MCF 10A (cell line): ENCODE results near the gene TMEM255A. TPM values are rescaled to one million over a fixed set of nuclear protein-coding genes. Genes with fewer than 3 reads are reported as not detected.

Experiments used
- BruUV-seq: library from RNA; stranded (reverse); fragments of 400-500 nt; replicated peaks from 2 replicates; lab custom pipeline; 2021; lab: Mats Ljungman, UMichigan
- CTCF ChIA-PET: fragments of 300-600 bp; sonication (Branson Sonifier 250); formaldehyde crosslinking; extraction: SDS; loops from one replicate; lab custom pipeline; 2021; ENCODE audit warnings: antibody characterized with exemption, inconsistent platforms; lab: Yijun Ruan, JAX
- POLR2A ChIA-PET: fragments of 300-600, 350-650 bp; sonication (Branson Sonifier 250); formaldehyde crosslinking; extraction: SDS; loops from one replicate; lab custom pipeline; 2020; ENCODE audit warnings: antibody characterized with exemption, inconsistent platforms; lab: Yijun Ruan, JAX
- DNase-seq: peaks from one replicate; pipeline ENCODE4 v3.0.0-alpha.2; 2018; ENCODE audit not compliant: unreplicated experiment
- H3K27ac Mint-ChIP-seq: one replicate; pipeline ENCODE4 v1.8.0; 2022; ENCODE audit warnings: mild to moderate bottlenecking, low read depth, mixed read lengths; ENCODE audit not compliant: unreplicated experiment
- H3K27me3 Mint-ChIP-seq: one replicate; pipeline ENCODE4 v1.8.0; 2022; ENCODE audit warnings: mixed read lengths; ENCODE audit not compliant: insufficient read depth, unreplicated experiment
- H3K36me3 Mint-ChIP-seq: one replicate; pipeline ENCODE4 v1.8.0; 2022; ENCODE audit warnings: mild to moderate bottlenecking, moderate library complexity, mixed read lengths; ENCODE audit not compliant: insufficient read depth, unreplicated experiment
- H3K4me1 Mint-ChIP-seq: one replicate; pipeline ENCODE4 v1.8.0; 2022; ENCODE audit warnings: mixed read lengths; ENCODE audit not compliant: insufficient read depth, unreplicated experiment
- H3K4me3 Mint-ChIP-seq: one replicate; pipeline ENCODE4 v1.8.0; 2022; ENCODE audit warnings: mild to moderate bottlenecking, moderate library complexity, mixed read lengths; ENCODE audit not compliant: unreplicated experiment
- H3K9me3 Mint-ChIP-seq: one replicate; pipeline ENCODE4 v1.8.0; 2022; ENCODE audit warnings: mixed read lengths; ENCODE audit not compliant: unreplicated experiment
- CTCF ChIP-seq: fragments of 200-600 bp; IDR thresholded peaks from one replicate; pipeline ENCODE4 v1.8.0; 2022; ENCODE audit warnings: antibody characterized with exemption, mild to moderate bottlenecking; ENCODE audit not compliant: unreplicated experiment
- intact Hi-C: fragments of 100-400 bp; cut with micrococcal nuclease; formaldehyde crosslinking; loops from 2 replicates; pipeline ENCODE4 v1.14.1; 2022
- total RNA-seq: library from RNA; stranded (reverse); gene quantifications from 2 replicates; pipeline ENCODE4 v1.2.3, GENCODE V29; 2022

Gene TMEM255A
- total RNA-seq, 1 experiment from 2014 or later, result not detected

DNA sequence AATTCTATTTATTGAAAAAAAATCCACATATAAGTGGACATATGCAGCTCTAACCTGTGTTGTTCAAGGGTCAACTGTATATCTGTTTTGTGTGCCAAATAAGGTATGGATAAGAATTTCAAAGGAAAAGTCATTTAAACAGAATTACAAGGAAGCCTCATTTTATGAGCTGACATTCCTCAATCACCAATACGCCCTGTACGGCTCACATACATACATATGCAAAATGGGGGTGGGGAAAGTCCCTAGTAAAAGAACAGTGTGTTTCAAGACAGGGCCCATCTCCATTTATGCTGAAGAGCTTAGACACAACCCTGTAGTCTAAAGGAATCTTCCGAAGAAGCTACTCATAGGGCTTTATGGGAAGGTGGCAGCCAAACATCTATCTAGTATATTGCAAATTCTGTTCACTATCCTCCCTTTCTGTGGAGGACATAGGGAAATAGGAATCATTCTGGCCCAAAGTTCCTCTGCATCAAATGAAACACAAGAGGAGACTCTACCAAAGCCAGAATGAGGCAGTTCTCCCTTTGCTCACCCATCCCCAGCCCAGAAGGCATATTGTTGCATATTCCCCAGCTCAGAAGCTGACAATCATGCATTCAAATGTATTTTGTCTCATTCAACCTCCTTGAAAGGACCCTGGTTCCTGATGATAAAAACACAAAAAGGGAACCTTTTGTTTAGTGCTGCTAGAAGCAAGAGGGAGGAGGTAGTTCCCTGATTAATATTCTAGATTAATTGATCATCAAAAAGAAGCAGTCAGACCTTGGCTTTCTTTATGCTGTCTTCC is 74.4 kb downstream of the TMEM255A start:
- H3K4me1 Mint-ChIP-seq, result no peaks in the 10 kb centered on the region
- no peaks in the 10 kb centered on the region for H3K9me3 Mint-ChIP-seq
- no peak overlapping the region for H3K4me3 Mint-ChIP-seq
- TF ChIP-seq CTCF, result no peak
- DNase-seq, result no peak
- intact Hi-C loops, result no loop called here
- no peak overlapping the region for H3K27ac Mint-ChIP-seq
- ChIA-PET CTCF (interaction anchor here (0.7 to 2.3 kb wide), 2 partner anchors 24 to 134 kb away, joined by 4 to 13 read pairs; no protein-coding TSS in a partner anchor), POLR2A (interaction anchor here (0.9 kb wide), 1 partner anchor 14 kb away, joined by 4 read pairs; the partner anchor contains the start of gene ZBTB33)
- no TSS peak for BruUV-seq
- H3K36me3 Mint-ChIP-seq, result no peaks in the 10 kb centered on the region
- H3K27me3 Mint-ChIP-seq, result peaks cover 23% of the 10 kb centered on the region

DNA sequence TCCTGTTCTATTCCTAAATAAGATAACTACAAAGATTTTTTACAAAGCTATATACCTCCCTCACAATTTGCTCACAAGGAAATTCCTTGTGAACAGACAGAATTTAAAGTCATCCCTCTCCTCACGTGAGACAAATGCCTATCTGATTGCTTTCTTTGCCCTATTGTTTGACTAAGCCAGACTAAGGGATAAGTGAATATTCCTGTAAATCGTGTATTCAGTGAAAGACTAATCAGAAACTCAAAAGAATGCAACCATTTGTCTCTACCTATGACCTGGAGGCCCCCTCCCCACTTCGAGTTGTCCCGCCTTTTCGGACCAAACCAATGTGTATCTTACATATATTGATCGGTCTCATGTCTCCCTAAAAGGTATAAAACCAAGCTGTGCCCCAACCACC is 76.0 kb downstream of the TMEM255A start:
- Mint-ChIP-seq H3K9me3 (no peaks in the 10 kb centered on the region), H3K36me3 (no peaks in the 10 kb centered on the region), H3K27ac (no peak overlapping the region), H3K4me3 (no peak overlapping the region), H3K4me1 (no peaks in the 10 kb centered on the region), H3K27me3 (peaks cover 12% of the 10 kb centered on the region)
- intact Hi-C loops, result no loop called here
- ChIA-PET POLR2A (no interaction called here), CTCF (interaction anchor here (0.9 to 2.3 kb wide), 2 partner anchors 22 to 26 kb away, joined by 4 to 13 read pairs; no protein-coding TSS in a partner anchor)
- TF ChIP-seq CTCF, result no peak
- BruUV-seq, result no TSS peak
- no peak for DNase-seq

- no peak overlapping the region for H3K4me3 Mint-ChIP-seq
- H3K4me1 Mint-ChIP-seq, result no peaks in the 10 kb centered on the region
- ChIA-PET POLR2A (interaction anchor here (0.6 to 1.2 kb wide), 2 partner anchors 32 to 205 kb away, joined by 3 to 4 read pairs; no protein-coding TSS in a partner anchor), CTCF (interaction anchor here (0.5 to 6.6 kb wide), 6 partner anchors 10 to 81 kb away, joined by 3 to 58 read pairs (median 3); partner anchors contain the start of gene ZBTB33)
- no peak for TF ChIP-seq CTCF
- H3K36me3 Mint-ChIP-seq, result no peaks in the 10 kb centered on the region
- no TSS peak for BruUV-seq
- H3K27ac Mint-ChIP-seq, result no peak overlapping the region
- no peak for DNase-seq
- peaks cover 23% of the 10 kb centered on the region for H3K27me3 Mint-ChIP-seq
- intact Hi-C loops, result no loop called here
- no peaks in the 10 kb centered on the region for H3K9me3 Mint-ChIP-seq
These were observed 82.9 kb downstream of the TMEM255A start for GRCh38 chrX:120228187-120228908.

GRCh38 chrX:120224388-120224787 is 86.9 kb downstream of the TMEM255A start:
- TF ChIP-seq CTCF, result no peak
- CTCF ChIA-PET, result interaction anchor here (0.7 to 4.1 kb wide), 2 partner anchors 11 to 211 kb away, joined by 3 to 45 read pairs; no protein-coding TSS in a partner anchor
- POLR2A ChIA-PET, result no interaction called here
- H3K36me3 Mint-ChIP-seq, result no peaks in the 10 kb centered on the region
- intact Hi-C loops, result no loop called here
- H3K4me1 Mint-ChIP-seq, result no peaks in the 10 kb centered on the region
- no peaks in the 10 kb centered on the region for H3K9me3 Mint-ChIP-seq
- no TSS peak for BruUV-seq
- no peak for DNase-seq
- no peak overlapping the region for H3K4me3 Mint-ChIP-seq
- H3K27ac Mint-ChIP-seq, result no peak overlapping the region
- peaks cover 52% of the 10 kb centered on the region for H3K27me3 Mint-ChIP-seq
